Gastroesophageal sphincter (tissue), 3 donors: ENCODE measurements around the gene PGA3.

Experiments used
- POLR2A ChIP-seq, 2 donors: fragments of 450-650 bp; IDR thresholded peaks; one replicate each; pipeline ENCODE4 v1.6.1; 2017; ENCODE audit warnings: antibody characterized with exemption in 2 of 2, mild to moderate bottlenecking in 2 of 2, moderate library complexity in 1 of 2
- POLR2AphosphoS5 ChIP-seq: sonication (generic); formaldehyde crosslinking; IDR thresholded peaks from one replicate; pipeline ENCODE4 v1.6.1; 2017; ENCODE audit warnings: antibody characterized with exemption
- TF ChIP-seq, protein P1 (sequence below), 4 experiments: fragments of 200-600 bp in 2 of 4; fragments of 450-650 bp in 2 of 4; sonication (generic) in 1 of 4; IDR thresholded peaks; one replicate each; pipeline ENCODE4 v1.5.1; 2017 to 2019; ENCODE audit warnings: antibody characterized with exemption in 4 of 4, mild to moderate bottlenecking in 2 of 4, moderate library complexity in 2 of 4

DNA sequence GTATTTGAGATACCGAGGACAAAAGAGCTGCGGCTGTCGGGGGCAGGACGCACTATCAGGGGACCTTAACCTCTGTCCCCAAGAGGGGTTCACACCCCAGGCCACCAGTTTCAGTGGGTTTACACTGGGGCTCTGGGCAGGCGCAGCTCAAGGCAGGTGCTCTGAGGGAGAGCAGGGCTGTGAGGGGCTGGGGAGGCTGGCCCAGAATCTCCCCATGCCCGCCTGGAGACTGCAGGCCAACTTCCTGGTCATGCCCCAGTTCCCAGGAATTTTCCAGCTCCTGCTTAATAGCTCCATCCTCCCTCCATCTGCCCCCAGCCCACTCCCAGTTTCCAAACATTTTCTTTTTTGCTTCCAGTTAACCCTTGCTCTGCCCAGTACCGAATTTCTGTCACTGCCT, 7.6 kb upstream of the PGA3 start:
- TF ChIP-seq, protein P1, sequence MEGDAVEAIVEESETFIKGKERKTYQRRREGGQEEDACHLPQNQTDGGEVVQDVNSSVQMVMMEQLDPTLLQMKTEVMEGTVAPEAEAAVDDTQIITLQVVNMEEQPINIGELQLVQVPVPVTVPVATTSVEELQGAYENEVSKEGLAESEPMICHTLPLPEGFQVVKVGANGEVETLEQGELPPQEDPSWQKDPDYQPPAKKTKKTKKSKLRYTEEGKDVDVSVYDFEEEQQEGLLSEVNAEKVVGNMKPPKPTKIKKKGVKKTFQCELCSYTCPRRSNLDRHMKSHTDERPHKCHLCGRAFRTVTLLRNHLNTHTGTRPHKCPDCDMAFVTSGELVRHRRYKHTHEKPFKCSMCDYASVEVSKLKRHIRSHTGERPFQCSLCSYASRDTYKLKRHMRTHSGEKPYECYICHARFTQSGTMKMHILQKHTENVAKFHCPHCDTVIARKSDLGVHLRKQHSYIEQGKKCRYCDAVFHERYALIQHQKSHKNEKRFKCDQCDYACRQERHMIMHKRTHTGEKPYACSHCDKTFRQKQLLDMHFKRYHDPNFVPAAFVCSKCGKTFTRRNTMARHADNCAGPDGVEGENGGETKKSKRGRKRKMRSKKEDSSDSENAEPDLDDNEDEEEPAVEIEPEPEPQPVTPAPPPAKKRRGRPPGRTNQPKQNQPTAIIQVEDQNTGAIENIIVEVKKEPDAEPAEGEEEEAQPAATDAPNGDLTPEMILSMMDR (IDR thresholded peaks at IDR 0.05), result no peak
- TF ChIP-seq POLR2AphosphoS5, result no peak
- TF ChIP-seq POLR2A (IDR thresholded peaks at IDR 0.05), result no peak
